Activated CD4-positive, alpha-beta memory T cell treated with anti-CD3 and anti-CD28 coated beads, Interleukin-2, amount 10 ng/mL, durations not matched to agents 7 days and 5 days (primary cell): ENCODE results near the gene DUOX1. TPM values are rescaled to one million over a fixed set of nuclear protein-coding genes. Genes with fewer than 3 reads are reported as not detected.
"Not testable (repeated sequence)": the region's sequence is repeated elsewhere in the genome, so short reads cannot be mapped to it uniquely, and the experiment has no call there.

Source experiments
- CTCF ChIA-PET: fragments of 350-600 bp; sonication (Branson Sonifier 250); formaldehyde crosslinking; loops from one replicate; lab custom pipeline; 2021; ENCODE audit warnings: antibody characterized with exemption, inconsistent platforms; lab: Charles Lee
- POLR2A ChIA-PET: fragments of 350-600 bp; sonication (Branson Sonifier 250); formaldehyde crosslinking; loops from one replicate; lab custom pipeline; 2021; ENCODE audit warnings: antibody characterized with exemption; lab: Charles Lee
- DNase-seq: peaks from one replicate; pipeline ENCODE4 v3.0.0-alpha.2; 2020
- H3K27ac Mint-ChIP-seq: one replicate; pipeline ENCODE4 v1.8.0; 2021; ENCODE audit warnings: mild to moderate bottlenecking, mixed read lengths
- H3K27me3 Mint-ChIP-seq: one replicate; pipeline ENCODE4 v1.8.0; 2021; ENCODE audit warnings: mixed read lengths
- H3K36me3 Mint-ChIP-seq: one replicate; pipeline ENCODE4 v1.8.0; 2021; ENCODE audit warnings: low read depth, mixed read lengths
- H3K4me1 Mint-ChIP-seq: one replicate; pipeline ENCODE4 v1.8.0; 2021; ENCODE audit warnings: mixed read lengths
- H3K4me3 Mint-ChIP-seq: one replicate; pipeline ENCODE4 v1.8.0; 2021; ENCODE audit warnings: mild to moderate bottlenecking, mixed read lengths
- H3K9me3 Mint-ChIP-seq: one replicate; pipeline ENCODE4 v1.8.0; 2021; ENCODE audit warnings: mixed read lengths
- total RNA-seq, 2 experiments: library from RNA; stranded (reverse); gene quantifications; one replicate each; pipeline ENCODE4 v1.2.3, GENCODE V29; 2021

The DUOX1 gene
- total RNA-seq, 2 experiments from 2014 or later, result 0.08 TPM; not detected in 1

- no peaks in the 10 kb centered on the region for H3K4me1 Mint-ChIP-seq
- no peak overlapping the region for H3K27ac Mint-ChIP-seq
- peaks cover 26% of the 10 kb centered on the region for H3K27me3 Mint-ChIP-seq
- DNase-seq, result no peak
- ChIA-PET POLR2A (no interaction called here), CTCF (no interaction called here)
- H3K9me3 Mint-ChIP-seq, result no peaks in the 10 kb centered on the region
- H3K36me3 Mint-ChIP-seq, result no peaks in the 10 kb centered on the region
- H3K4me3 Mint-ChIP-seq, result no peak overlapping the region
These were observed 35.5 kb upstream of the DUOX1 start for GRCh38 chr15:45094358-45094730.

GRCh38 chr15:45095661-45096060 lies 34.1 kb upstream of the DUOX1 start:
- POLR2A ChIA-PET, result no interaction called here
- DNase-seq, result no peak
- no peaks in the 10 kb centered on the region for H3K9me3 Mint-ChIP-seq
- no peaks in the 10 kb centered on the region for H3K36me3 Mint-ChIP-seq
- H3K4me3 Mint-ChIP-seq, result no peak overlapping the region
- no peak overlapping the region for H3K27ac Mint-ChIP-seq
- no peaks in the 10 kb centered on the region for H3K4me1 Mint-ChIP-seq
- peaks cover 19% of the 10 kb centered on the region for H3K27me3 Mint-ChIP-seq
- CTCF ChIA-PET, result no interaction called here

- H3K36me3 Mint-ChIP-seq, result no peaks in the 10 kb centered on the region
- DNase-seq, result no peak
- peaks cover 5% of the 10 kb centered on the region for H3K27me3 Mint-ChIP-seq
- CTCF ChIA-PET, result interaction anchor here (0.8 kb wide), 1 partner anchor 21 kb away, joined by 3 read pairs; no protein-coding TSS in a partner anchor
- no peak overlapping the region for H3K4me3 Mint-ChIP-seq
- H3K27ac Mint-ChIP-seq, result no peak overlapping the region
- no peaks in the 10 kb centered on the region for H3K4me1 Mint-ChIP-seq
- no peaks in the 10 kb centered on the region for H3K9me3 Mint-ChIP-seq
- POLR2A ChIA-PET, result no interaction called here
These were observed 32.3 kb upstream of the DUOX1 start for GRCh38 chr15:45097466-45097865.

GRCh38 chr15:45099549-45100165 lies 30.1 kb upstream of the DUOX1 start:
- Mint-ChIP-seq H3K27me3 (peaks cover 6% of the 10 kb centered on the region), H3K36me3 (no peaks in the 10 kb centered on the region), H3K9me3 (no peaks in the 10 kb centered on the region), H3K4me3 (no peak overlapping the region), H3K27ac (no peak overlapping the region), H3K4me1 (no peaks in the 10 kb centered on the region)
- ChIA-PET CTCF (no interaction called here), POLR2A (no interaction called here)
- DNase-seq, result no peak

- no peaks in the 10 kb centered on the region for H3K9me3 Mint-ChIP-seq
These were observed 28.7 kb upstream of the DUOX1 start for GRCh38 chr15:45100884-45101625.

GRCh38 chr15:45101749-45102148 lies 28.0 kb upstream of the DUOX1 start:
- Mint-ChIP-seq H3K4me3 (no peak overlapping the region), H3K9me3 (no peaks in the 10 kb centered on the region), H3K27ac (no peak overlapping the region), H3K36me3 (no peaks in the 10 kb centered on the region), H3K27me3 (peaks cover 8% of the 10 kb centered on the region), H3K4me1 (no peaks in the 10 kb centered on the region)
- ChIA-PET CTCF (interaction anchor here (3.2 kb wide), 1 partner anchor 17 kb away, joined by 9 read pairs; no protein-coding TSS in a partner anchor), POLR2A (no interaction called here)
- no peak for DNase-seq

More at GRCh38 chr15:45100884-45101625, 28.7 kb upstream of the DUOX1 start:
- CTCF ChIA-PET, result interaction anchor here (0.7 to 3.2 kb wide), 2 partner anchors 12 to 17 kb away, joined by 3 to 9 read pairs; no protein-coding TSS in a partner anchor
- H3K4me3 Mint-ChIP-seq, result no peak overlapping the region
- H3K36me3 Mint-ChIP-seq, result no peaks in the 10 kb centered on the region
- DNase-seq, result no peak
- POLR2A ChIA-PET, result no interaction called here
- H3K27ac Mint-ChIP-seq, result no peak overlapping the region
- H3K27me3 Mint-ChIP-seq, result peaks cover 8% of the 10 kb centered on the region
- H3K4me1 Mint-ChIP-seq, result no peaks in the 10 kb centered on the region

GRCh38 chr15:45102226-45102625 lies 27.6 kb upstream of the DUOX1 start:
- CTCF ChIA-PET, result interaction anchor here (3.2 kb wide), 1 partner anchor 16 kb away, joined by 9 read pairs; no protein-coding TSS in a partner anchor
- no peak for DNase-seq

GRCh38 chr15:45104170-45104569 lies 25.6 kb upstream of the DUOX1 start:
- H3K9me3 Mint-ChIP-seq, H3K4me1 Mint-ChIP-seq, POLR2A ChIA-PET, H3K36me3 Mint-ChIP-seq, H3K27ac Mint-ChIP-seq, CTCF ChIA-PET, DNase-seq, H3K27me3 Mint-ChIP-seq, H3K4me3 Mint-ChIP-seq: not testable (repeated sequence)

More at GRCh38 chr15:45102226-45102625, 27.6 kb upstream of the DUOX1 start:
- POLR2A ChIA-PET, result no interaction called here
- Mint-ChIP-seq H3K27ac (no peak overlapping the region), H3K27me3 (peaks cover 8% of the 10 kb centered on the region), H3K36me3 (no peaks in the 10 kb centered on the region), H3K4me1 (no peaks in the 10 kb centered on the region), H3K9me3 (no peaks in the 10 kb centered on the region), H3K4me3 (no peak overlapping the region)

- no peak for DNase-seq
- POLR2A ChIA-PET, result no interaction called here
- CTCF ChIA-PET, result interaction anchor here (2.3 kb wide), 1 partner anchor 13 kb away, joined by 10 read pairs; no protein-coding TSS in a partner anchor
- H3K9me3 Mint-ChIP-seq, result no peaks in the 10 kb centered on the region
- no peaks in the 10 kb centered on the region for H3K36me3 Mint-ChIP-seq
- H3K27ac Mint-ChIP-seq, result no peak overlapping the region
- no peaks in the 10 kb centered on the region for H3K4me1 Mint-ChIP-seq
- H3K27me3 Mint-ChIP-seq, result peaks cover 21% of the 10 kb centered on the region
- no peak overlapping the region for H3K4me3 Mint-ChIP-seq
These were observed 24.2 kb upstream of the DUOX1 start for GRCh38 chr15:45105586-45105985.

- ChIA-PET CTCF (interaction anchor here (0.6 to 2.3 kb wide), 2 partner anchors 12 to 83 kb away, joined by 3 to 10 read pairs; partner anchors contain the start of gene SORD), POLR2A (no interaction called here)
- H3K36me3 Mint-ChIP-seq, result no peaks in the 10 kb centered on the region
- H3K9me3 Mint-ChIP-seq, result no peaks in the 10 kb centered on the region
- H3K4me1 Mint-ChIP-seq, result no peaks in the 10 kb centered on the region
- no peak overlapping the region for H3K27ac Mint-ChIP-seq
- no peak for DNase-seq
- no peak overlapping the region for H3K4me3 Mint-ChIP-seq
- H3K27me3 Mint-ChIP-seq, result peaks cover 22% of the 10 kb centered on the region
These were observed 23.6 kb upstream of the DUOX1 start for GRCh38 chr15:45106002-45106790.

GRCh38 chr15:45107941-45108630 lies 21.7 kb upstream of the DUOX1 start:
- H3K36me3 Mint-ChIP-seq, result no peaks in the 10 kb centered on the region
- no peak overlapping the region for H3K27ac Mint-ChIP-seq
- peaks cover 36% of the 10 kb centered on the region for H3K27me3 Mint-ChIP-seq
- DNase-seq, result no peak
- ChIA-PET POLR2A (no interaction called here), CTCF (interaction anchor here (1.3 kb wide), 1 partner anchor 10 kb away, joined by 5 read pairs; no protein-coding TSS in a partner anchor)
- H3K4me1 Mint-ChIP-seq, result peaks cover 9% of the 10 kb centered on the region
- no peak overlapping the region for H3K4me3 Mint-ChIP-seq
- H3K9me3 Mint-ChIP-seq, result no peaks in the 10 kb centered on the region

GRCh38 chr15:45110256-45110820 lies 19.5 kb upstream of the DUOX1 start:
- ChIA-PET POLR2A (no interaction called here), CTCF (no interaction called here)
- H3K27ac Mint-ChIP-seq, result no peak overlapping the region
- H3K36me3 Mint-ChIP-seq, result no peaks in the 10 kb centered on the region
- no peak overlapping the region for H3K4me3 Mint-ChIP-seq
- H3K27me3 Mint-ChIP-seq, result peaks cover 50% of the 10 kb centered on the region
- DNase-seq, result no peak
- no peaks in the 10 kb centered on the region for H3K9me3 Mint-ChIP-seq
- H3K4me1 Mint-ChIP-seq, result peaks cover 13% of the 10 kb centered on the region
